Naive thymus-derived CD4-positive, alpha-beta T cell (primary cell): ENCODE measurements around the gene GDPD2. TPM values are rescaled to one million over a fixed set of nuclear protein-coding genes. Genes with fewer than 3 reads are reported as not detected.
A peak's percentile ranks its signal among the peaks of the same experiment; 100 is the strongest.

Source experiments
- ATAC-seq: fragments of 150-1000 bp; cut with Tn5 transposase; 2 replicates; pipeline ENCODE4 v1.10.0; 2021; ENCODE audit warnings: mild to moderate bottlenecking, moderate library complexity
- CTCF ChIA-PET: fragments of 350-600 bp; sonication (Branson Sonifier 250); formaldehyde crosslinking; loops from one replicate; lab custom pipeline; 2021; ENCODE audit warnings: antibody characterized with exemption; lab: Charles Lee
- POLR2A ChIA-PET: fragments of 350-600 bp; sonication (Branson Sonifier 250); formaldehyde crosslinking; loops from one replicate; lab custom pipeline; 2021; ENCODE audit warnings: antibody characterized with exemption, inconsistent platforms; lab: Charles Lee
- DNase-seq, 9 donors: peaks; one replicate each; pipeline versions ENCODE4 v3.0.0 to v3.0.0-alpha.2; 2020 to 2022; ENCODE audit warnings: mixed read lengths in 1 of 9
- H3K27ac ChIP-seq: one replicate; pipeline ENCODE4 v1.7.0; 2013; ENCODE audit warnings: mild to moderate bottlenecking, low read depth, low read length, moderate library complexity
- H3K27me3 ChIP-seq, 2 donors: one replicate each; pipeline ENCODE4 v1.7.0; 2013; ENCODE audit warnings: low read length in 2 of 2, mild to moderate bottlenecking in 2 of 2, moderate library complexity in 2 of 2; ENCODE audit not compliant: control insufficient read depth in 2 of 2, insufficient read depth in 2 of 2
- H3K36me3 ChIP-seq, 3 experiments: 1 replicate in 2 of 3; 2 replicates in 1 of 3; pipeline ENCODE4 v1.7.0; 2013; ENCODE audit warnings: low read length in 3 of 3, mild to moderate bottlenecking in 3 of 3, moderate library complexity in 1 of 3; ENCODE audit not compliant: insufficient read depth in 3 of 3, control insufficient read depth in 2 of 3
- H3K4me1 ChIP-seq, 2 donors: one replicate each; pipeline ENCODE4 v1.7.0; 2013; ENCODE audit warnings: low read length in 2 of 2, mild to moderate bottlenecking in 2 of 2, moderate library complexity in 1 of 2; ENCODE audit not compliant: control insufficient read depth in 2 of 2, insufficient read depth in 2 of 2
- H3K4me3 ChIP-seq: 2 replicates; pipeline ENCODE4 v1.7.0; 2013; ENCODE audit warnings: mild to moderate bottlenecking, low read length
- H3K9me3 ChIP-seq, 3 experiments: 1 replicate in 2 of 3; 2 replicates in 1 of 3; pipeline ENCODE4 v1.7.0; 2013; ENCODE audit warnings: low read length in 3 of 3; ENCODE audit not compliant: control insufficient read depth in 2 of 3
- H3K27ac Mint-ChIP-seq, 9 donors: one replicate each; pipeline ENCODE4 v1.8.0; 2020 to 2022; ENCODE audit warnings: mixed read lengths in 9 of 9, mild to moderate bottlenecking in 8 of 9, moderate library complexity in 5 of 9, inconsistent platforms in 2 of 9
- H3K27me3 Mint-ChIP-seq, 5 donors: one replicate each; pipeline ENCODE4 v1.8.0; 2021 to 2022; ENCODE audit warnings: mixed read lengths in 5 of 5, mild to moderate bottlenecking in 1 of 5
- H3K36me3 Mint-ChIP-seq, 5 donors: one replicate each; pipeline ENCODE4 v1.8.0; 2020 to 2022; ENCODE audit warnings: mixed read lengths in 5 of 5, mild to moderate bottlenecking in 3 of 5, inconsistent platforms in 1 of 5
- H3K4me1 Mint-ChIP-seq, 7 donors: one replicate each; pipeline ENCODE4 v1.8.0; 2020 to 2022; ENCODE audit warnings: mixed read lengths in 7 of 7, mild to moderate bottlenecking in 3 of 7, inconsistent platforms in 1 of 7
- H3K4me3 Mint-ChIP-seq, 10 donors: one replicate each; pipeline ENCODE4 v1.8.0; 2020 to 2022; ENCODE audit warnings: mild to moderate bottlenecking in 10 of 10, mixed read lengths in 10 of 10, moderate library complexity in 6 of 10, inconsistent platforms in 2 of 10
- H3K9me3 Mint-ChIP-seq, 11 donors: one replicate each; pipeline ENCODE4 v1.8.0; 2020 to 2022; ENCODE audit warnings: mixed read lengths in 11 of 11, mild to moderate bottlenecking in 4 of 11, inconsistent platforms in 1 of 11, moderate library complexity in 1 of 11
- intact Hi-C, 2 donors: fragments of 100-400 bp; cut with micrococcal nuclease; formaldehyde crosslinking; loops; one replicate each; pipeline ENCODE4 v1.15.1; 2023
- polyA plus RNA-seq, 2 donors: library from polyadenylated mRNA; unstranded; fragments of 300-500 nt; fragmentation: Illumina TruSeq; gene quantifications; one replicate each; pipeline ENCODE4 v1.2.3, GENCODE V29; 2021
- total RNA-seq, 6 experiments: library from RNA in 5 of 6; stranded (reverse) in 5 of 6; gene quantifications; 1 replicate in 5 of 6; 2 replicates in 1 of 6; pipeline ENCODE4 v1.2.3 and lab custom pipeline; 2021 to 2026

Gene GDPD2
- total and polyA plus RNA-seq, 7 experiments from 2014 or later = 0.29 TPM; not detected in 6

- no peaks in the 10 kb centered on the region for H3K27me3 ChIP-seq
- ChIA-PET POLR2A (no interaction called here), CTCF (interaction anchor here (0.7 kb wide), 1 partner anchor 18 kb away, joined by 3 read pairs; no protein-coding TSS in a partner anchor)
- H3K27me3 Mint-ChIP-seq = no peaks in the 10 kb centered on the region
- no peaks in the 10 kb centered on the region for H3K9me3 Mint-ChIP-seq
- no peaks in the 10 kb centered on the region for H3K9me3 ChIP-seq
- peaks cover 0 to 7% (median 0%) of the 10 kb centered on the region in 7 donors for H3K4me1 Mint-ChIP-seq
- ATAC-seq (no peak), DNase-seq (no peak)
- intact Hi-C loops = no loop called here
- no peak overlapping the region for H3K4me3 Mint-ChIP-seq
- no peaks in the 10 kb centered on the region for H3K36me3 ChIP-seq
- H3K36me3 Mint-ChIP-seq = peaks cover 0 to 13% (median 4%) of the 10 kb centered on the region in 5 donors
- no peaks in the 10 kb centered on the region for H3K4me1 ChIP-seq
- no peak overlapping the region for H3K4me3 ChIP-seq
- H3K27ac ChIP-seq = no peak overlapping the region
- H3K27ac Mint-ChIP-seq = peak overlapping the region in 1 of 9 donors; percentile 16
These were observed 54.0 kb downstream of the GDPD2 start for GRCh38 chrX:70476934-70477733.

GRCh38 chrX:70477734-70478075, 54.6 kb downstream of the GDPD2 start:
- Mint-ChIP-seq H3K4me1 (peaks cover 0 to 7% (median 0%) of the 10 kb centered on the region in 7 donors), H3K27me3 (no peaks in the 10 kb centered on the region), H3K36me3 (peaks cover 0 to 13% (median 4%) of the 10 kb centered on the region in 5 donors), H3K9me3 (no peaks in the 10 kb centered on the region), H3K4me3 (no peak overlapping the region), H3K27ac (no peak overlapping the region)
- Histone ChIP-seq H3K4me1 (no peaks in the 10 kb centered on the region), H3K36me3 (no peaks in the 10 kb centered on the region), H3K4me3 (no peak overlapping the region), H3K27ac (no peak overlapping the region), H3K27me3 (no peaks in the 10 kb centered on the region), H3K9me3 (no peaks in the 10 kb centered on the region)
- intact Hi-C loops = no loop called here
- ChIA-PET POLR2A (no interaction called here), CTCF (no interaction called here)
- DNase-seq (no peak), ATAC-seq (no peak)

GRCh38 chrX:70478526-70479245, 55.6 kb downstream of the GDPD2 start:
- no peak overlapping the region for H3K4me3 Mint-ChIP-seq
- H3K27ac Mint-ChIP-seq = no peak overlapping the region
- POLR2A ChIA-PET = no interaction called here
- no peak for DNase-seq
- H3K4me1 Mint-ChIP-seq = peaks cover 0 to 4% (median 0%) of the 10 kb centered on the region in 7 donors
- intact Hi-C loops = no loop called here
- Histone ChIP-seq H3K4me1 (no peaks in the 10 kb centered on the region), H3K27me3 (no peaks in the 10 kb centered on the region), H3K9me3 (no peaks in the 10 kb centered on the region), H3K4me3 (no peak overlapping the region), H3K36me3 (no peaks in the 10 kb centered on the region), H3K27ac (no peak overlapping the region)
- H3K36me3 Mint-ChIP-seq = peaks cover 0 to 16% (median 4%) of the 10 kb centered on the region in 5 donors
- CTCF ChIA-PET = no interaction called here
- no peak for ATAC-seq
- no peaks in the 10 kb centered on the region for H3K9me3 Mint-ChIP-seq
- no peaks in the 10 kb centered on the region for H3K27me3 Mint-ChIP-seq

- no peaks in the 10 kb centered on the region for H3K4me1 ChIP-seq
- no peaks in the 10 kb centered on the region for H3K9me3 ChIP-seq
- ATAC-seq (no peak), DNase-seq (no peak)
- peaks cover 0 to 4% (median 0%) of the 10 kb centered on the region in 7 donors for H3K4me1 Mint-ChIP-seq
- no peaks in the 10 kb centered on the region for H3K9me3 Mint-ChIP-seq
- H3K4me3 ChIP-seq = no peak overlapping the region
- no peak overlapping the region for H3K27ac Mint-ChIP-seq
- CTCF ChIA-PET = interaction anchor here (1.0 kb wide), 1 partner anchor 9 kb away, joined by 3 read pairs; no protein-coding TSS in a partner anchor
- H3K27me3 Mint-ChIP-seq = no peaks in the 10 kb centered on the region
- no peak overlapping the region for H3K4me3 Mint-ChIP-seq
- H3K36me3 ChIP-seq = no peaks in the 10 kb centered on the region
- no peaks in the 10 kb centered on the region for H3K27me3 ChIP-seq
- POLR2A ChIA-PET = no interaction called here
- peaks cover 0 to 12% (median 4%) of the 10 kb centered on the region in 5 donors for H3K36me3 Mint-ChIP-seq
- intact Hi-C loops = no loop called here
- no peak overlapping the region for H3K27ac ChIP-seq
These were observed 56.3 kb downstream of the GDPD2 start for GRCh38 chrX:70479247-70479921.

DNA sequence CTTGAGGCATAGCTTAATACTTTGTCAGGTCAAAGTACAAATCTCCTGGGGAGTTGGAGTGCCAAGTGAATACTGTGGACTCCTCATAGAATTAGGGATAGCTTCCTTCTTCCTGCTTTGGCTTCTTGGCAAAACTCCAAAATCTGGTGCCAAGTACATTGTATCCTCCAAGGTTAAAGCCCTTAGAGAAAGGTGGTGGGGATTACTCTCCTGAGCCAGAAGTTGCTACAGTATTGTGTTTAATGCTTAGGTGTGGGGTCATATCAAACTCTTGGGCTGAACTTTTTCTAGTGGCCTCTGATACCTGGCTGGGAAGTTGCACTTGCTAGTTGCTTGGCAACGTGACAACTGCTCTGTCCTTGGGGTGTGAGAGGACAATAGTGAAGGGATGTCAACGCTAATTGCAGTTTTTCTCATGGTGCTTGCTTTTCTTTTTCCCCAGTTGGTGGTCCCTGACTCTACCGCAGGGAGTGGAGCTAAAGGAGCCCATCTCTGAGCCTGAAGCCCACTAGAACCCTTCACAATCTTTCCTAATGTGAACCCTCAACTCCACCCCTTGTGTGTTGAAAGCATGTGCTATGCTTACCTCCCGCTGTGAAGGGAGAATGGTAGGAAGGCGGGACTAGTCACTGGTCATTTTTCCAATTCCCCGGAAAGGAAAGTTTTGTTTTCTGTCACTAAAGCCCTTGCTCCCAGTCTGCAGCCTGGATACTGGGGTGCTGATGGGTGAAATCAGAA, 57.0 kb downstream of the GDPD2 start:
- peaks cover 0 to 4% (median 0%) of the 10 kb centered on the region in 7 donors for H3K4me1 Mint-ChIP-seq
- H3K4me3 Mint-ChIP-seq = no peak overlapping the region
- H3K9me3 ChIP-seq = no peaks in the 10 kb centered on the region
- DNase-seq (no peak), ATAC-seq (no peak)
- H3K27ac ChIP-seq = no peak overlapping the region
- ChIA-PET POLR2A (no interaction called here), CTCF (interaction anchor here (0.5 to 1.0 kb wide), 2 partner anchors 9 to 19 kb away, joined by 3 read pairs; no protein-coding TSS in a partner anchor)
- H3K4me1 ChIP-seq = no peaks in the 10 kb centered on the region
- H3K36me3 ChIP-seq = peaks cover 0 to 3% (median 0%) of the 10 kb centered on the region in 3 experiments
- H3K36me3 Mint-ChIP-seq = peaks cover 0 to 11% (median 4%) of the 10 kb centered on the region in 5 donors
- H3K27ac Mint-ChIP-seq = no peak overlapping the region
- intact Hi-C loops = no loop called here
- no peaks in the 10 kb centered on the region for H3K27me3 ChIP-seq
- no peak overlapping the region for H3K4me3 ChIP-seq
- no peaks in the 10 kb centered on the region for H3K27me3 Mint-ChIP-seq
- no peaks in the 10 kb centered on the region for H3K9me3 Mint-ChIP-seq

DNA sequence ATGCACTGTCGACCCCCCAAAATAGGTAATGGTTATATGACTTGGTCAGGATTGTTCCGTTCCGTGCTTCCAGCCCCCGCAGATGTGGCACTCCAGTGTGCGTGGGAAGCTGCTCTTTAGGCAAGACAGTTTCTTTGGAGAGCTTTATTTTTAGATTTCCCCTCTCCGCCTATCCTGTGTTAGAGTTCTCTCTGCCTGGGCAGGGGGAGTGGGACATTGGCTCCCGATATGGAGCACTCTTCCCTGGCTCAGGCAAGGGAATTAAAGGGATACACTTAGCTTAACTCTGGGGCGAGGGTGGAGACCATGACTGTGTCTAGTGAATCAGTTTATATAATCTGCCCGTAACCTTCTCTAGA, 57.5 kb downstream of the GDPD2 start:
- ChIA-PET POLR2A (no interaction called here), CTCF (interaction anchor here (0.5 to 1.0 kb wide), 2 partner anchors 10 to 19 kb away, joined by 3 read pairs; no protein-coding TSS in a partner anchor)
- peaks cover 0 to 14% (median 4%) of the 10 kb centered on the region in 5 donors for H3K36me3 Mint-ChIP-seq
- peaks cover 0 to 4% (median 0%) of the 10 kb centered on the region in 7 donors for H3K4me1 Mint-ChIP-seq
- DNase-seq = no peak
- H3K4me3 Mint-ChIP-seq = no peak overlapping the region
- Histone ChIP-seq H3K4me1 (no peaks in the 10 kb centered on the region), H3K27me3 (no peaks in the 10 kb centered on the region), H3K4me3 (no peak overlapping the region), H3K9me3 (no peaks in the 10 kb centered on the region), H3K27ac (no peak overlapping the region), H3K36me3 (peaks cover 0 to 3% (median 0%) of the 10 kb centered on the region in 3 experiments)
- H3K27me3 Mint-ChIP-seq = no peaks in the 10 kb centered on the region
- intact Hi-C loops = no loop called here
- H3K9me3 Mint-ChIP-seq = no peaks in the 10 kb centered on the region
- no peak overlapping the region for H3K27ac Mint-ChIP-seq
- ATAC-seq = no peak
